TTC549 (cell line): Measurements from ENCODE around the gene PARD3.
"Not testable (repeated sequence)": the region's sequence is repeated elsewhere in the genome, so short reads cannot be mapped to it uniquely, and the experiment has no call there.

ENCODE experiments used
- FAIRE-seq: peaks from 2 replicates; lab custom pipeline; 2012; peaks lifted over from hg19 to GRCh38; lab: Jason Lieb, UNC

PARD3 gene

DNA sequence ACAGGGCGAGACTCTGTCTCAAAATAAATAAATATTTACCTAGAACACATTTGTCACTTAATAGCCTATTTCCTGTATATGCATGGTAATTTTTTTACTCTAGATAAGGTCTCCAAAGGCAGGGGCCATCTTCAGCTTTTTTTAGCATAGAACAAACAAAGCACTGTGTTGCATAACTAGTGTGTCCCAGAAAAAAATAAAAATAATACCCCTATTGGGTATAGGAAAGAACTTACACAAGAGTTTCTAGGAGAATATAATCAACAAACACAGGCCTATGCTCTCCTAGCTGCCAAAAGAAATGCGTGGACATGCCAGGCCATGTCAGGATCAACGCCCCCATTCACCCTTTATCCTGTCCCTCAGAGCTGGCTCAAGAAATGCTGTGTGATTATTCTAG is 103.6 kb downstream of the PARD3 start:
- FAIRE-seq, result no peak

DNA sequence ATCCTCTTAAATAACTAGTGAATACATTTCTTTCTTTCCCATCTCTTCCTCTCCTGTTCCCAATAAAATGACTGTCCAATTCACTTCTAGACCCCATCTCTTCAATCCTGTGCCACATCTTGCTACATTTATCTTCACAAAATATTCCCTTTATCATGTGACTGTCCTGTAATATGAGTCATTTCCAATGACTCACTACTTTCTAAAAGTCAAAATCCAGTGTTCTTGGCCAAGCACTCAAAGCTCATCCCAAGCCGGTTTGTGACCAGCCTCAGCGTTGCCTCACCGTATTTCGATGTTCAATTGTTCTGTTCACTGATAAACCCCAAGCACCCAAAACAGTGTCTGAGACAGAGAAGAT is 104.7 kb downstream of the PARD3 start:
- no peak for FAIRE-seq

DNA sequence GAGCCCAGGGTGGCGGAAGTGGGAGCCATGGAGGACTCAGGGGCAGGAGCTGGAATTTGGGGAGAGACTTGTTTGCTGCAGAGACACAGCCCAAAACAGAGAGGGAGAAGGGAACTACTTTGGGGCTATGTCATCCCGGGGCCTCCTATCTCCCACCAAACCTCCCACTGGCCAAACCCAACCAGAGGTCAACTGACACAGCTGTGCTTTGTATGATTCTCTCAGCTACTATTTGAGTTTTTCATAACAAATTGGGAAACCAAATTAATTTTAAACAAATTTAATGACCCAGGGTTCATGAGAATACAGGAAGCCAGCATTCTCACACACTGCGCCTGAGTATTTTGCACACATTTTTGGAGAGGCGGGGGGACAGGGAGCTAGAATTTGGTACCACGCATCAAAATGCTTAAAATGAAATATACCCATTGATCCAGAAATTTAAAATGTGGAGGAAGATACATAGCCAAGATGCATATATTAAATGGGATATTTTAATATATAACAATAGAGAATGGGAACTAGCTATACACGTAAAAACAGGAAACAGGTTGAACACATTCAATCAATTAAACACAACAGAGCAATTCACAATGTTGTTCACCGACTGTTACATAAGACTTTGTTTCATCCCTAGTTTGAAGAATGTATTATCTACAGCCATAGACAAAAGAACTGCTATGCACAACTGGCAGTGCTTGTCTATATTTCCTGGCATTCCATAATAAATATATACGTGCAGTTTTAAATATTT is 105.3 kb downstream of the PARD3 start:
- no peak for FAIRE-seq

DNA sequence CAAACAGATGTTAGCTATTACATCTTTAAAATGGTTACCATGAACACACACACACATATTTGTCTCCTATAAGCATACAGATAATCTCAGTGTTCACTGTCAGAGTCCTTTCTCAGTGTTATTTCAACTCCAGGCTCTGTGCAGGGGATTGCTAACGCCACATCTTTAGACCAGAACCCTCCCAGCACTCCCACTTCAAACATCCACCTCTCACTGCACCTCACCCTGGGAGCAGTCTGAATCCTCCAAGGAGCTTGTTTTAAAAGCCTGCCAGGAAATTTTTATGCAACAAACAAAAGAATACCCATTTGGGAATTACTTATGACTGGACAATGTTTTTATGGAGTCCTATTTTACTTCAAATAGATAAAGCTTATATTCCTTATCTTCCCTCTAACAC is 107.4 kb downstream of the PARD3 start:
- FAIRE-seq, result no peak

DNA sequence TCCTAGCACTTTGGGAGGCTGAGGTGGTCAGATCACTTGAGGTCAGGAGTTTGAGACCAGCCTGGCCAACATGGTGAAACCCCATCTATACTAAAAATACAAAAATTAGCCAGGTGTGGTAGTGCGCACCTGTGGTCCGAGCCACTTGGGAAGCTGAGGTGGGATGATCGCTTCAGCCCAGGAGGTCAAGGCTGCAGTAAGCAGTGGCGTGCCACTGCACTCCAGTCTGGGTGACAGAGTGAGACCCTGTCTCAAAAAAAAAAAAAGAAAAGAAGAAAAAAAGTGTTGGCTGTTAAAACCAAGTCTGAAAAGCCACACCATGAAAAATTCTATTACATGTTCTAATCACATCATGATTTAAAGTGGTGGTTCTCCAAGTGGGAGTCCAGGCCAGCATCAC is 108.1 kb downstream of the PARD3 start:
- FAIRE-seq, result not testable (repeated sequence)

DNA sequence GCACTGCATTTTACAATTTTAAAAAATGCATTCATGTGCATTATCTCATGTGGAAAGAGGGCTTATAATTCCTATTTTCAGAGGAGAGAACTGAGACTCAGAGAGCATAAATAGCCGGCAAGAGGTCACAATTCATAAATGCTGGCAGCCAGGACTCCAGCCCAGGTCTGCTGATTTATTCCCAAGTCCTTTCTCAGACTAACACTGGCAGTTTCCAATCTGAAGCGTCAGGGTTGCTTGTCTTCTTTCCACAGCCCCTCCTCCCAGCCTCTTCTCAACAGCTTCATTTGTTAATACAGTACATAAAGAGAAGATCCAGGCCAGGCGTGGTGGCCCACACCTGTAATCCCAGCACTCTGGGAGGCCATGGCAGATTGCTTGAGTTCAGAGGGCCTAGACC is 108.9 kb downstream of the PARD3 start:
- no peak for FAIRE-seq

DNA sequence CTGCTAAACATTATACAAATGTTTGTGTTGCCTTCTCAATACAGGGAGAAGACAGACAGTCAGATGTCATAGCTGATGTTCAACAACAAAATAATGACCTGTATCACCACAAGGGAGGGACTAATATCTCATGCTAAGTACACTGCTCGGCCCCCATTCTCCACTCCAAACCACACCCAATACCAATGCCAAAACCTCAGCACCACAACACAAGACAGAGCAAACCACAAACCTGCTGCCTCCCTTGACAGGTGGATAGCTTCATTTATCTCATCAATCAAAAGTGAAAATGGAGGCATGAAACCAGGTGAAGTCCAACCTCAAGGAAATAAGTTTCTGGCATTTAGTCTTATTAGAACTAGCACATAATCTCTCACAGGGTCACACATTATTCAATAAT is 109.5 kb downstream of the PARD3 start:
- FAIRE-seq, result no peak

DNA sequence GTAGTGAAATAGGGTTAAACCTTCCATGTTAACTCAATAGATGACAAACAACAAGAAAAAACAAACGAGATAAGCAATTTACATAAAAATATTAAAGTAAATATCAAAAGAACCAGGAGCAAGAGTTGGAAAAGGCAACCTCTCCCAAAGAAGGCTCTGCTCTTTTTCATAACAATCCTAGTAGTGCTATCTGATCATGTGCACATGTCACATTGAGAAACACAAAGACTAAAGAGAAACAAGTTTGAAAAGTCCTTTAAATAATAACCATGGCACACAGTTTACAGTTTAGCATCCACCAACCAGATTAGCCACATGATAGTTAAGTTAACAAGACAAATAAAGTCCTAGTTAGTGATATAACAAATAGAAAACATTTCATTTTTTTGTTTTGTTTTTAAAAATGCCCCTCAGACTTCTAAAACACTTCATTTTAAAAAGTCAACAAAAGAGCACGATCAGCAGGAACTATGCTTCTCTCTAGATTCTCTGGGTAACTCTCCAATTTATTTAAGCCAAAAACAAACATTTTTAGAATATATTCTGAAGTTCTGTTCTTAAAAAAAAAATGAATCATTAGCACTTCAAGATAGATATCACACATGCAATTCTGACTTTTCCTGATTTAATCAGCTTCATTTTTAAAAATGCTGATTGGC is 110.4 kb downstream of the PARD3 start:
- FAIRE-seq, result no peak

DNA sequence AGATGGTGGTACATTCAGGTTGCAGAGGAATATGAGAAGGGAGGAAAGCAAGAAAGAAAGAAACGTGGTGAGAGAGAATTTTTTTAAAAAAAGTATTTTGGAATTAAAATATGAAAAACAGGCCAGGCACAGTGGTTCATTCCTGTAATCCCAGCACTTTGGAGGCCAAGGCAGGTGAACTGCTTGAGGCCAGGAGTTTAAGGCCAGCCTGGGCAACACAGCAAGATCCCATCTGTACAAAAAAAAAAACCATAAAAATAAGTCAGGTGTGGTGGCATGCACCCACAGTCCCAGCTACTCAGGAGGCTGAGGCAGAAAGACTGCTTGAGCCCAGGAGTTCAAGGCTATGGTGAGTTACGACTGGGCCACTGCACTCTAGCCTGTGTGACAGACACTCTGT is 112.1 kb downstream of the PARD3 start:
- FAIRE-seq, result no peak

DNA sequence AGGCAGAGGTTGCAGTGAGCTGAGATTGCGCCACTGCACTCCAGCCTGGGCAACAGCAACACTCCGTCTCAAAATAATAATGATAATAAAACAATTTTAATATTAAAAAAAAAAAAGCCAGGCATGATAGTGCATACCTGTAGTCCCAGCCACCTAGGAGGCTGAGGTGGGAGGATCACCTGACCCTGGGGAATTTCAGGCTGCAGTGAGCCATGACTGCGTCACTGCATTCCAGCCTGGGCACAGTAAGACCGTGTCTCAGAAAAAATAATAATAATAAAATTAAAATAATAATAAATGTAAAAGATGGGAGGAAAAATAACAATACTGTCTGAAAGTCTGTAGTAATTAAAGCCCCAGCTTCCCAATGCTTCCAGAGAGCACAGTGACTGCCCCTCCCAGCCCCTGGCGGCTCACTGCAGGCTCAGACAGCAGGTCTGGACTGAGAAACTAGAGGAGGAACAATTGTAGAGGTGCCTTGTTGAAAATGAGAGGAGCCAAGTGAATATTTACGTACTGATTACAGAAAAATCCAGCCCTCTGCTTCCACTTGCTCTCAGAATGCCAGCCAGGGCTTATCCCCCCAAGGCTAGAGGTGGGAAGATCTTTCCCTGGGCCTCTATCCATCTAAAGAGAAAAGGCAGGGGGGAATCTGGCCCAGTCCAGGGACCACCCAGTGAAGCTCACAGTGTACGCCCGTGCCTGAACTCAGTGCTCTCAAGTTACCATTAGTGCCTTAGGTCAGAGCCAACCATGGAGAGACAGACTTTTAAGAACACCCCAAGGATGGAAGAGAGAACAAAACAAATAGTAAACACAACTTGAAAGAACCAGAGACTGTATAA is 112.8 kb downstream of the PARD3 start:
- FAIRE-seq, result no peak

DNA sequence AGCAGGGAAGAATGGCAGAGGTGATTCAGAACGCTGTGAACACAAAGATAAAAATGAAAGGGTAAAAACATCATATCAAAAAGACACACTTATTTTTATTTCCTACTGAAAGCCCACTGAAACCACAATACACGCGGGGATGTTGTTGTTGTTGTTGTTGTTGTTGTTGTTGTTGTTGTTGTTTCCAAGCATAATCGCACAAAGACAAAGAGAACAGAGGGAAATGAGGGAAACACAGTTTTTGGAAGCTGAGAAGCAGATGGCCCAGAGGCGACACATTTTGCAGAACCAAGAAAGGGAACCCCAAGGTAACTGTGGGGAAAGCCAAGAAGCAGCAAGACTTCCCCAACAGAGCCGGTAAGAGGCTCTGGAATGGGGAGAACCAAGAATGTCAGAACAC is 113.9 kb downstream of the PARD3 start:
- no peak for FAIRE-seq

DNA sequence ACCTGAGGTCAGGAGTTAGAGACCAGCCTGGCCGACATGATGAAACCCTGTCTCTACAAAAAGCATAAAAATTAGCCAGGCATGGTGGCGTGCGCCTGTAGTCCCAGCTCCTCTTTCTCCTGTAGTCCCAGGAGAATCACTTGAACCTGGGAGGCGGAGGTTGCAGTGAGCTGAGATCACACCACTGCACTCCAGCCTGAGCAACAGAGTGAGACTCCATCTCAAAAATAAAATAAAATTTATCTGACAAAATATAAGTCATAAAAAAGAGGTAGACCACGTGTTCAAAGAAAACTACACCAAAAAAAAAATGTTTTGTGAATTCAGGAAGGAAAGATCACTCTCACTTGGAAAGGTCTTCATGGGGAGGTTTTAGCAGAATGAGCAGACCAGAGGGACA is 114.3 kb downstream of the PARD3 start:
- FAIRE-seq, result not testable (repeated sequence)

DNA sequence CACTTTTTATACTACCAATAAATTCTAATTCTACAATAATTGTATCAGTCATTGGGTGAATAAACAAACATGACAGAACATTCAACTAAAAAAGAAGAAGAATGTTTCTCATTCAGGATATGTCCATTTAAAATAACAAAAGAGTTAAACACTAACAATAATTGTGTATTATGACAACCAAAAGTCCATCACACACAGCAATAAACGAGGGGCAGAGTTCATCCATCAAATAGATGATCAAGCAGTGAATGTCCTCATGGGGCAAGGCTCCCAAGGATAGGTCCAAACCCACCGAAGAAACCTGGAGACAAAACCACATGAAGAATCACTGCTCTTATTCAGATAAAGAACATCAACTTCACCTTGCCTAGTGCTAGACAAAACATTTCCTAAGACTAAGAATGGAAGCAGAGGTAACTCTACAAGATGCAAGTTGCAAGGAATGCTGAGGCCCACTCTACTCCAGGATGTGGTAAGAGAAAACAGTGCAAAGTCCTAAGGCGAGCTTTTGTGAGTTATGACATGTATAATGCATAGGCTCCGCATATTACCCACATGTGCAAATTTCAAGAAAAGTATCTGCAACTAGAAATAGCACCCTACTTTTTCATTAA is 115.1 kb downstream of the PARD3 start:
- no peak for FAIRE-seq

DNA sequence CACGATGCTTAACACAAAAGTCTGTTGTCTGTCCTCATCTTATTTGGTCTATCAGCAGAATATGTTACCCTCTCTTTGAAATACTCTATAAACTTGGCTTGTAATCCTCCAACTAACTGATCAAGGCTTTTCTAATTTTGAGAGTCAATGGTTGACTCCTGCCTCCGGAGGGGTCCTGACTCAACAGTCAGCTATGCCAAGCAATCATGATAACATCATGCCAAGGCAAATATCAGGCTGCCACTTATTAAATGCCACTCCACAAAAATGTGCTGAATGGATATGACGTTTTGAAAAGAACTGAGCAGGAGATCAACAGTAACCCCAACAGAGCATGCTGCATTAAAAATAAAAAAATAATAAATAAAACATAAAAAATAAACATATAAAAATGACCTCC is 116.1 kb downstream of the PARD3 start:
- no peak for FAIRE-seq

DNA sequence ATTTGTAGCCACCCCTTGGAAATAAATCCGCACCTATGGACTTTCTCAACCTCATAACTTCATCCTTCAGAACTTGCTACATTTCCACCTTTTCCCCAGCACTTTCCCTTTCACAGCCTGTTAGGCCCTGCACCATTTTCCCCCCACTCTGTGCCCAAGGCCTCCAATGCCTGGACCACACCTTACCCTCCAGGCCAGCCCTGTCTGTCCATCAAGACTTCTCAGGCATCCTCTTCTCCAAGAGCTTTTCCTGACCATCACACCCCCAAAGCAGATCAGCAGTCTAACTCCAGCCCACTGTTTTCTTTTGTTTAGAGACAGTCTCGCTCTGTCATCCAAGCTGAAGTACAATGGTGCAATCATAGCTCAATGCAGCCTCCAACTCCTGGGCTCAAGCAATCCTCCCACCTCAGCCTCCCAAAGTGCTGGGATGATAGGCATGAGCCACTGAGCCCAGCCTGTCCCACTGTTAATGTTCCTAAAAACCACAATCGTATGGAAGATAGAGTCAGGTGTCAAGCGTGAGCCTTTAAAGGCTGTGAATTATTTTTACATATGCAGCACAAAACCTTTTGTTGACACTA is 116.8 kb downstream of the PARD3 start:
- FAIRE-seq, result no peak

DNA sequence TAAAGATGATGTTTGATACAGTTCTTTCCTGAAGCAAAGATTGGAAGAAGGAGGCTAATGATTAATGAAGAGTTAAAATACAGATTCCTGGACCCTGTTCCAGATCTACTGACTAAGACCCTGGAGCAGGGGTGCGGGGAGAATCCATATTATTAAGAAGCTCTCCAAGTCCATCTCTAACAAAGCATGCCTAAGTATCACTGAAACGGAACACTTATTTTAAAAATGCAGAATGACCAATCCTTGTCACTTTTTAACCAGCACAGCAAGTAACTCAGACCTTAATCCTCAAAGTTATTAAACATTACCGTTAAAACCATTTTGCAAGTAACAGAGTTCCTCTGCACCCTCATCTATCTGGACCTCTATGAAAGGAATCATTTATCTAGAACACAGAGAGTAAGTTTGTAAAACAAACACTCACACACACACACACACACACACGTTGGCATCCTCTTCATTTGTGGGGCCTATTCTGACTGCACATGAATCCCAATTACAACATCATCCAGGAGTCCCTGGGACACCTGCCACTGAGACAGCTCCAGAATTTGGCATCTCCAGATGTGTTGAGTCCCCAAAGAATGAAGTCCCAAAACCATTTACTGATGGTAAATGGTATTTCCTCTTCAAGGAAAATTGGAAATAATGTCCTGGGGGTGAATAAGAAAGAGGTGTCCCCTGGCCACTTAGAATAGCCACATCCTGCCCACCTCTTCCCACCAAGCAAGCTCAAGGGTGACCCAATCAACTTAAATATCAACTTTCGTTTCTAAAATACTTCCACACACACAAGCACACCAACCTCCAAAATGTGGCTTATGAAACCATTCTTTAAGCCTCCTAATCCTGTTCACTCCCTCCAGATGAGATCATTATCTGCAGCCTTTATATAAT is 117.5 kb downstream of the PARD3 start:
- no peak for FAIRE-seq

DNA sequence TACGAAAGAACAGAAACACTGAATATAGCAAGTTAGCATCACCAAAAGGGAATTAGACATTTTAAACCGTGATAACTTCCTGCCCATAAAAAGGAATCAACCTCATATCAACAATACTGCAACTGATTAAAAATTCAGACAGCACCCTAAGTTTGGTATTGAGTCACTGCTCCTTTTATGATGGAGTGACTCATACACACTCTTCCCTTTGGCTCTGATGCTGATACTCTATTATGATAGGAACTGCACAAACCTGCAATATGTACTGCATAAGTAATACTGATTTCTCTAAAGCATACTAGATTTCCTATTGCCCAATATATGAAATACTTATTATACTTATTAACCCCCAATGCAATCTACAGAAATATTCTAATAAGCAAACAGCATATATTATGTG is 118.7 kb downstream of the PARD3 start:
- no peak for FAIRE-seq

DNA sequence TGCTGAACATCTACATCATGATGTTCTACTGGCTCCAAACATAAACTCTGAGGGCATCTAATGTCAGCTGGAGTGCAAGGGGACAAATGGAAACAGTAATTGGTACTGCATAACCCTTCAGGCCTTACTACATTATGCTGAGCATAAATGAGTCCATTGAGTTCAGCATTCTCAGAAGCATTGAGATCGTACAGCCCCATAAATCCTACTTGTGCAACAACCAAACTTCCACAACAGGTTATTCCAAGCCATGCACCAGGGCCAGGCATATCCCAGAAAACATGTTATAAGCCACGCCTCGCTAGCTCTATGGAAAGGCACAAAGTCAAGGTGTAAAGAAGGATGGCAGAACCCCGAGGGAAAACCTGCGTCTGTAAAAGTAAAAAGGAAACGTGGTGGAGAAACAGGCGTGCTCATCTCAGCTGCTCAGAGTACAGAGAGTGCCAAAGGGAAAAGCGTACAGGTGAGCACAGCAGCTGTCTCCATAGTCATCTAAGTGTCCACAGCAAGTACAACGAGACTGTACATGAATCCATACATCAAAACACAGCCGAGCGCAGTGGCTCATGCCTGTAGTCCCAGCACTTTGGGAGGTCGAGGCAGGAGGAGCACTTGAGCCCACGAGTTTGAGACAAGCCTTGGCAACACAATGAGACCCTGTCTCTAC is 124.6 kb downstream of the PARD3 start:
- no peak for FAIRE-seq

DNA sequence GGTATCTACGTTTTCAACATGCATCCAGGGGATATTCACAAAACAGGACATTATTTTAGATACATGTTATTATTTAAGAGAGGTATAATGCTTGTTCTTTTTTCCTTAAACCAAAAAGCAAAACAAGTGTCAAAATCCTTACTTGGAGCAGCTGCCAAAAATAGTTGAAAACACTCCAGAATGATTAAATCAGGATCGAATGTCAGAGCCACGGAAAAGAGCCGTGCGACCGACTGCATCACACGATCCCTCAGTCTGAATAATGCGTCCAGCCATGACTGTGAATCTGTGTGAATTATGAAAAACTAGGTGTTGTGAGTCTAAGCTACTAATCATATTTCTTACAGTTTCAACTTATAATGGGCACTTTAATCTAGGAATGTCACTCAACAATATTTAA is 126.0 kb downstream of the PARD3 start:
- no peak for FAIRE-seq

DNA sequence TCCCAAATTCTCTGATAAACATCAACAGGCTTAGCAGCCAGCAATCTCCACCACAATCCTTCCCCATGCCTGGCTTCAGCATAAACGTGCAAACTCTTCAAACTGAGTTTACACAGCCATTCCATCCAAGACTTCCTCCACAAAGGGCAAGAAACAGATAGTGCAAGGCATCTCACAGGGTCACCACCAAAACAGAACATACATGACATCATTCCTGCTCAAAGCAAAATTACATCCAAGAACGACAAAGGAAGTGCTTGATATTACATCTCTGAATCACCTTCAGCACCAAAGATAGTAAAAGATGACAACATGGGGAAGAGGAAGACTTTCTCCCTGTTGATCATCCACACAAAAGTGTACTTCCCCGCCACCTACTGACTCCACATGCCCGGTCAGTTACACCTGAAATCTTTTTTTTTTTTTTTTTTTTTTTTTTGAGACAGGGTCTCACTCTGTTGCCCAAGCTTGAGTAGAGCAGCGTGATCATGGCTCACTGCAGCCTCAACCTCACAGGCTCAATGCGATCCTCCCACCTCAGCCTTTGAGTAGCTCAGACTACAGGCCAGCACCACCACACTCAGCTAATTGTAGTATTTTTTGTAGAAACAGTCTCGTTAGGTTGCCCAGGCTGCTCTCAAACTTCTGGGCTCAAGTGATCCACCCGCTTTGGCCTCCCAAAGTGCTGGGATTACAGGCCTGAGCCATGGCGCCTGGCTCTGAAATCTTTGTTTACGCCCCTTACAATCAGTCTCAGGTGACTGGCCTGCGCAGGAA is 127.5 kb downstream of the PARD3 start:
- FAIRE-seq, result no peak
